ENCODE results near the gene TLL1.

TLL1 gene

GRCh38 chr4:165982934-165983333 is 109.9 kb downstream of the TLL1 start:
- no peak for DNase-seq

GRCh38 chr4:165986956-165987698 is 114.1 kb downstream of the TLL1 start:
- DNase-seq = no peak

- DNase-seq = no peak
Observed at GRCh38 chr4:165991325-165992180, 118.5 kb downstream of the TLL1 start.

- DNase-seq = no peak
Observed at GRCh38 chr4:165992283-165992682, 119.2 kb downstream of the TLL1 start.

- DNase-seq = no peak
Observed at GRCh38 chr4:165994701-165995100, 121.7 kb downstream of the TLL1 start.

GRCh38 chr4:166003811-166004210 is 130.8 kb downstream of the TLL1 start:
- no peak for DNase-seq

GRCh38 chr4:166006217-166006616 is 133.2 kb downstream of the TLL1 start:
- DNase-seq = no peak

- DNase-seq = no peak
Observed at GRCh38 chr4:166008510-166008909, 135.5 kb downstream of the TLL1 start.

- DNase-seq = no peak
Observed at GRCh38 chr4:166012129-166013030, 139.3 kb downstream of the TLL1 start.

GRCh38 chr4:166014411-166014810 is 141.4 kb downstream of the TLL1 start:
- DNase-seq = no peak

GRCh38 chr4:166017804-166018203 is 144.8 kb downstream of the TLL1 start:
- no peak for DNase-seq

- DNase-seq = no peak
Observed at GRCh38 chr4:166019441-166020220, 146.6 kb downstream of the TLL1 start.

- DNase-seq = no peak
Observed at GRCh38 chr4:166021617-166022016, 148.6 kb downstream of the TLL1 start.

GRCh38 chr4:166034965-166035364 is 161.9 kb downstream of the TLL1 start:
- DNase-seq = no peak

- no peak for DNase-seq
Observed at GRCh38 chr4:166039822-166040221, 166.8 kb downstream of the TLL1 start.

- no peak for DNase-seq
Observed at GRCh38 chr4:166042510-166043055, 169.5 kb downstream of the TLL1 start.

GRCh38 chr4:166043801-166044200 is 170.8 kb downstream of the TLL1 start:
- DNase-seq = no peak

GRCh38 chr4:166044871-166045270 is 171.8 kb downstream of the TLL1 start:
- no peak for DNase-seq

GRCh38 chr4:166045457-166045856 is 172.4 kb downstream of the TLL1 start:
- peak; percentile 3 for DNase-seq

GRCh38 chr4:166049036-166049435 is 176.0 kb downstream of the TLL1 start:
- no peak for DNase-seq

- no peak for DNase-seq
Observed at GRCh38 chr4:166064721-166065120, 191.7 kb downstream of the TLL1 start.

- DNase-seq = no peak
Observed at GRCh38 chr4:166065324-166065723, 192.3 kb downstream of the TLL1 start.
